NCI-H187 treated with DMSO at 0.1 percent for 48 hours (cell line): ENCODE results near the gene EDN2.

Experiments
- DNase-seq: peaks from one replicate; lab custom pipeline; 2025; lab: John Stamatoyannopoulos, UW

The EDN2 gene

GRCh38 chr1:41437011-41437355 lies 47.5 kb downstream of the EDN2 start:
- no peak for DNase-seq

GRCh38 chr1:41436281-41437010 lies 48.0 kb downstream of the EDN2 start:
- no peak for DNase-seq

- no peak for DNase-seq
Measured at GRCh38 chr1:41435570-41436178, 48.8 kb downstream of the EDN2 start.

GRCh38 chr1:41434748-41435449 lies 49.6 kb downstream of the EDN2 start:
- no peak for DNase-seq

GRCh38 chr1:41434306-41434705 lies 50.2 kb downstream of the EDN2 start:
- no peak for DNase-seq

GRCh38 chr1:41433501-41433900 lies 51.0 kb downstream of the EDN2 start:
- DNase-seq, result no peak

GRCh38 chr1:41432481-41433280 lies 51.8 kb downstream of the EDN2 start:
- no peak for DNase-seq

GRCh38 chr1:41431490-41432350 lies 52.8 kb downstream of the EDN2 start:
- no peak for DNase-seq

GRCh38 chr1:41430582-41430981 lies 53.9 kb downstream of the EDN2 start:
- DNase-seq, result no peak

- no peak for DNase-seq
Measured at GRCh38 chr1:41430069-41430468, 54.4 kb downstream of the EDN2 start.

- no peak for DNase-seq
Measured at GRCh38 chr1:41429641-41430035, 54.8 kb downstream of the EDN2 start.
